Testis (tissue), 2 donors: Measurements from ENCODE around the gene PTPRU.

Experiments
- CTCF ChIP-seq, 3 experiments: fragments of 450-650 bp in 2 of 3; fragments of 200-600 bp in 1 of 3; sonication (generic) in 1 of 3; IDR thresholded peaks; one replicate each; pipeline ENCODE4 v1.5.1; 2016 to 2019; ENCODE audit warnings: antibody characterized with exemption in 3 of 3, mild to moderate bottlenecking in 2 of 3, moderate library complexity in 1 of 3
- POLR2A ChIP-seq: fragments of 450-650 bp; IDR thresholded peaks from one replicate; pipeline ENCODE4 v1.6.1; 2017; ENCODE audit warnings: antibody characterized with exemption, mild to moderate bottlenecking, moderate library complexity

GRCh38 chr1:29362116-29362515 lies 125.8 kb downstream of the PTPRU start:
- no peak for TF ChIP-seq POLR2A
- no peak for TF ChIP-seq CTCF (IDR thresholded peaks at IDR 0.05)
